GM19438 (cell line): Measurements from ENCODE around the gene HIGD1C.
"Not testable (repeated sequence)": the region's sequence is repeated elsewhere in the genome, so short reads cannot be mapped to it uniquely, and the experiment has no call there.

Experiments used
- ATAC-seq: cut with Tn5 transposase; IDR thresholded peaks from one replicate; pipeline ENCODE4 v1.9.1; 2021; ENCODE audit warnings: low read depth; ENCODE audit not compliant: unreplicated experiment

The HIGD1C gene

DNA sequence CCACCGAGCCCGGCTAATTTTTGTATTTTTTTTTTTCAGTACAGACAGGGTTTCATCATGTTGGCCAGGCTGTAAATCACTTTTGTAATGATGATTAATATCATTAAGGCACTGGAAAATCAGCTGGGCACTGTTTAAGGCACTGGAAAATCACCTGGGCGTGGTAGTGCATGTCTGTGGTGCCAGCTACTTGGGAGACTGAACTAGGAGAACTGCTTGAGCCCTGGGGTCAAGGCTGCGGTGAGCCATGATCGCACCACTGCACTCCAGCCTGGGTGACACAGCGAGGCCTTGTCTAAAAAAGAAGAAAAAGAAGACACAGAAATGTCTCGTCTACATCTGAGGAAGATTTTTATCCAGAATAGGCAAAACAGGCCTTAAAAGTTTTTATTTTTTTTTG lies 61.1 kb downstream of the HIGD1C start:
- no peak for ATAC-seq

- ATAC-seq: not testable (repeated sequence)
Measured at GRCh38 chr12:51014467-51014866, 62.1 kb downstream of the HIGD1C start.

DNA sequence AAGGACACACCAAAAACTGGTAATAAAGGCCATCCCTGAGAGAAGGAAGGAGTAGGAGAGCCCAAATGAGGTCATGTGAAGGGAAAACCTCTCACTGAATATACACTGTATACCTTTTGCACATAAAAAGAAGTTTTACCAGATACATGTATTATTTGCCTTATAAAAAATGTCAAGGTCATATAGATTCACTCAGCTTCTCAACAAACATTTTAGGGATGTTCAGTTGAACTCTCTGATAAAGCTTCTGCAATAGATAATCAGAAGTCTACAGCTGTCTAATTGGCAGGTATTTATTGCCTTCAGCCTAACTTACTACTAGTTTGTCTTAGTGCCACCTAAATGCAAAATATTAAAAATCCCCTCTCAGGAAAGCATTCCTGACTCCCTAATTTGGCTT lies 65.1 kb downstream of the HIGD1C start:
- no peak for ATAC-seq

GRCh38 chr12:51018956-51019355 lies 66.6 kb downstream of the HIGD1C start:
- ATAC-seq: no peak

DNA sequence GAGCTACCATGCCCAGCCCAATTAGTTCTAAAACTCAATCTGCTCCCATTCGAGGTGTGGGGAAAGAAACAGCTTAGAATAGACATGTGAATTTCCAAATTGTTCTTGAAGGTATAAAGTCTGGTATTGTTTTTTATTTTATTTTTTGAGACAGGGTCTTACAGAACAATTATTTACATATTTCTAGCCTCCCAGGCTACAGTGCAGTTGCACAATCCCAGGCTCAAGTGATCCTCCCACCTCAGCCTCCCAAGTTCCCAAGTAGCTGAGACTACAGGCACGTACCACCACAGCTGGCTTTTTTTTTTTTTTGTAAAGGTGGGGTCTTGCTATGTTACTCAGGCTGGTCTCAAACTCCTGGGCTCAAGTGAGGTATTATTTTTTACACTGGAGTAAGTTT lies 67.6 kb downstream of the HIGD1C start:
- no peak for ATAC-seq
